OCI-LY1 (cell line): ENCODE measurements around the gene SLC5A11.
"Not testable (repeated sequence)": the region's sequence is repeated elsewhere in the genome, so short reads cannot be mapped to it uniquely, and the experiment has no call there.

Source experiments
- H2AFZ ChIP-seq: fragments of 200-600 bp; sonication (generic), shearing (Covaris generic); 2 replicates; pipeline ENCODE4 v1.6.0; 2014; ENCODE audit warnings: antibody characterized with exemption, mild to moderate bottlenecking, low read length
- H3F3A ChIP-seq: fragments of 200-600 bp; sonication (generic), shearing (Covaris generic); 2 replicates; pipeline ENCODE4 v1.6.0; 2014; ENCODE audit warnings: mild to moderate bottlenecking, antibody characterized with exemption, low read length, moderate library complexity; ENCODE audit not compliant: insufficient read depth
- H3K27ac ChIP-seq: fragments of 200-600 bp; sonication (generic); 2 replicates; pipeline ENCODE4 v1.5.1; 2014; ENCODE audit warnings: low read length, mixed run types, mild to moderate bottlenecking, low read depth; ENCODE audit not compliant: poor library complexity, severe bottlenecking
- H3K27me3 ChIP-seq: fragments of 200-600 bp; sonication (generic); 2 replicates; pipeline ENCODE4 v1.6.0; 2014; ENCODE audit warnings: antibody characterized with exemption, mild to moderate bottlenecking, low read length, moderate library complexity; ENCODE audit not compliant: insufficient read depth
- H3K36me3 ChIP-seq: fragments of 200-600 bp; sonication (generic); 2 replicates; pipeline ENCODE4 v1.6.1; 2014; ENCODE audit warnings: mild to moderate bottlenecking, antibody characterized with exemption, low read length, moderate library complexity, mixed read lengths; ENCODE audit not compliant: insufficient read depth
- H3K4me1 ChIP-seq: fragments of 200-600 bp; sonication (generic); 2 replicates; pipeline ENCODE4 v1.5.1; 2014; ENCODE audit warnings: mild to moderate bottlenecking, low read length, moderate library complexity; ENCODE audit not compliant: insufficient read depth, severe bottlenecking
- H3K4me2 ChIP-seq: fragments of 200-600 bp; sonication (generic), shearing (Covaris generic); 2 replicates; pipeline ENCODE4 v1.6.1; 2014; ENCODE audit warnings: low read length
- H3K4me3 ChIP-seq: fragments of 200-600 bp; sonication (generic); 2 replicates; pipeline ENCODE4 v1.5.1; 2014; ENCODE audit warnings: low read length, low read depth, mild to moderate bottlenecking, mixed read lengths; ENCODE audit not compliant: poor library complexity, severe bottlenecking
- H3K79me2 ChIP-seq: fragments of 200-600 bp; shearing (Covaris generic); 2 replicates; pipeline ENCODE4 v1.6.1; 2016; ENCODE audit warnings: mixed run types, low read length, mixed read lengths; ENCODE audit not compliant: insufficient read depth
- H3K9ac ChIP-seq: fragments of 200-600 bp; sonication (generic), shearing (Covaris generic); 2 replicates; pipeline ENCODE4 v1.6.1; 2014; ENCODE audit warnings: mild to moderate bottlenecking, low read length, mixed read lengths
- H3K9me2 ChIP-seq: fragments of 200-600 bp; sonication (generic), shearing (Covaris generic); 2 replicates; pipeline ENCODE4 v1.6.1; 2014; ENCODE audit warnings: low read depth, mild to moderate bottlenecking, low read length, mixed read lengths
- H3K9me3 ChIP-seq: fragments of 200-600 bp; shearing (Covaris generic); 2 replicates; pipeline ENCODE4 v1.6.1; 2014; ENCODE audit warnings: low read length, mixed read lengths
- H4K20me1 ChIP-seq: fragments of 200-600 bp; sonication (generic), shearing (Covaris generic); 2 replicates; pipeline ENCODE4 v1.6.0; 2016; ENCODE audit warnings: mild to moderate bottlenecking, low read length; ENCODE audit not compliant: insufficient read depth
- EZH2 ChIP-seq: fragments of 200-600 bp; sonication (generic), shearing (Covaris generic); IDR thresholded peaks from 2 replicates; pipeline ENCODE4 v1.8.0; 2017; ENCODE audit warnings: borderline replicate concordance, mixed run types, mild to moderate bottlenecking, antibody characterized with exemption, low read length, moderate library complexity, mixed read lengths
- TF ChIP-seq, protein P1 (sequence below): fragments of 200-600 bp; sonication (generic), shearing (Covaris generic); IDR thresholded peaks from 2 replicates; pipeline ENCODE4 v1.5.1; 2017; ENCODE audit warnings: mild to moderate bottlenecking, antibody characterized with exemption, low read length, moderate library complexity, mixed read lengths

The SLC5A11 gene

GRCh38 chr16:24805484-24805883 lies 40.3 kb upstream of the SLC5A11 start:
- no peak overlapping the region for H2AFZ ChIP-seq
- no peak overlapping the region for H3K9ac ChIP-seq
- TF ChIP-seq EZH2 = no peak
- TF ChIP-seq, protein P1, sequence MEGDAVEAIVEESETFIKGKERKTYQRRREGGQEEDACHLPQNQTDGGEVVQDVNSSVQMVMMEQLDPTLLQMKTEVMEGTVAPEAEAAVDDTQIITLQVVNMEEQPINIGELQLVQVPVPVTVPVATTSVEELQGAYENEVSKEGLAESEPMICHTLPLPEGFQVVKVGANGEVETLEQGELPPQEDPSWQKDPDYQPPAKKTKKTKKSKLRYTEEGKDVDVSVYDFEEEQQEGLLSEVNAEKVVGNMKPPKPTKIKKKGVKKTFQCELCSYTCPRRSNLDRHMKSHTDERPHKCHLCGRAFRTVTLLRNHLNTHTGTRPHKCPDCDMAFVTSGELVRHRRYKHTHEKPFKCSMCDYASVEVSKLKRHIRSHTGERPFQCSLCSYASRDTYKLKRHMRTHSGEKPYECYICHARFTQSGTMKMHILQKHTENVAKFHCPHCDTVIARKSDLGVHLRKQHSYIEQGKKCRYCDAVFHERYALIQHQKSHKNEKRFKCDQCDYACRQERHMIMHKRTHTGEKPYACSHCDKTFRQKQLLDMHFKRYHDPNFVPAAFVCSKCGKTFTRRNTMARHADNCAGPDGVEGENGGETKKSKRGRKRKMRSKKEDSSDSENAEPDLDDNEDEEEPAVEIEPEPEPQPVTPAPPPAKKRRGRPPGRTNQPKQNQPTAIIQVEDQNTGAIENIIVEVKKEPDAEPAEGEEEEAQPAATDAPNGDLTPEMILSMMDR = no peak
- H3K4me3 ChIP-seq = no peak overlapping the region
- peaks cover 95% of the 10 kb centered on the region for H3K36me3 ChIP-seq
- no peak overlapping the region for H3K27ac ChIP-seq
- no peaks in the 10 kb centered on the region for H3K9me3 ChIP-seq
- no peaks in the 10 kb centered on the region for H3K27me3 ChIP-seq
- H3K9me2 ChIP-seq = no peaks in the 10 kb centered on the region
- H3K4me2 ChIP-seq = no peak overlapping the region
- H3F3A ChIP-seq = no peaks in the 10 kb centered on the region
- no peaks in the 10 kb centered on the region for H3K4me1 ChIP-seq
- no peaks in the 10 kb centered on the region for H3K79me2 ChIP-seq
- H4K20me1 ChIP-seq = no peaks in the 10 kb centered on the region

DNA sequence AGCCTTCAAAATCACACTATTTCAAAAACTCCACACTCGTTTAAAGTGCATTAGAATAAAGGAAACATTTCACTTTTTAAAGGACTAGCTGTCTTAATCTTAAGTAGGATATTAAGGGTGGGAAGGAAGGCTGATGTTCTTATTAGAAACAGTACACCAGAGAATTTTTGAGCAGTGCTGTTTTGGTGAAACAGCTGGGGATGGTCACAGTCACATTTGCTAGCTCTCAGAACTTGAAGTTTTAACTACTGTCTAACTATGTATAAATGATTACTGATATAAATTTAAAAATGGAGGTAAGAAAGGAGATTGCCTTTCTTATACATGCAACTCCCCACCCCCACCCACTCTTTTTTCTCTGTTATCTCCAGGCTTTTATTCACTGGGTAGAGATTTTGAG lies 38.5 kb upstream of the SLC5A11 start:
- Histone ChIP-seq H4K20me1 (no peaks in the 10 kb centered on the region), H3K79me2 (no peaks in the 10 kb centered on the region), H3K4me1 (no peaks in the 10 kb centered on the region), H3K9me2 (no peaks in the 10 kb centered on the region), H3K4me2 (no peak overlapping the region), H3K9ac (no peak overlapping the region), H3K4me3 (no peak overlapping the region), H3K36me3 (peaks cover 92% of the 10 kb centered on the region), H2AFZ (no peak overlapping the region), H3K27me3 (no peaks in the 10 kb centered on the region), H3K9me3 (no peaks in the 10 kb centered on the region), H3F3A (no peaks in the 10 kb centered on the region; the same call in 1 of the 2 replicates), H3K27ac (no peak overlapping the region)
- no peak for TF ChIP-seq EZH2
- TF ChIP-seq, protein P1 = no peak

GRCh38 chr16:24810951-24811843 lies 34.6 kb upstream of the SLC5A11 start:
- H3K27ac ChIP-seq = no peak overlapping the region
- H3F3A ChIP-seq = no peaks in the 10 kb centered on the region; the same call in 1 of the 2 replicates
- no peaks in the 10 kb centered on the region for H3K27me3 ChIP-seq
- TF ChIP-seq, protein P1 = no peak
- no peak for TF ChIP-seq EZH2
- no peak overlapping the region for H3K9ac ChIP-seq
- no peaks in the 10 kb centered on the region for H3K79me2 ChIP-seq
- no peak overlapping the region for H3K4me2 ChIP-seq
- no peaks in the 10 kb centered on the region for H3K4me1 ChIP-seq
- H2AFZ ChIP-seq = no peak overlapping the region
- no peaks in the 10 kb centered on the region for H3K9me2 ChIP-seq
- no peak overlapping the region for H3K4me3 ChIP-seq
- no peaks in the 10 kb centered on the region for H4K20me1 ChIP-seq
- H3K9me3 ChIP-seq = no peaks in the 10 kb centered on the region
- peaks cover 93% of the 10 kb centered on the region for H3K36me3 ChIP-seq

DNA sequence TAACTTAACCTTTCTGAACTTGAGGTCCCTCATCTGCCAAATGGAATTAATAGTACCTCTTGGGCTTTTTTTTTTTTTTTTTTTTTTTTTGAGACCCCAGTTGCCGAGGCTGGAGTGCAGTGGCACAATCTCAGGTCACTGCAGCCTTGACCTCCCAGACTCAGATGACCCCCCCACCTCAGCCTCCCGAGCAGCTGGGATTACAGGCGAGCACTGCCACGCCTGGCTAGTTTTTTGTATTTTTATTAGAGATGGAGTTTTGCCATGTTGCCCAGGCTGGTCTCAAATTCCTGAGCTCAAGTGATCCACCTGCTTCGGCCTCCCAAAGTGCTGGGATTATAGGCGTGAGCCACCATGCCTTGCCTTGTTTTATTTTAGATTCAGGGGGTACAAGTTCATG lies 33.0 kb upstream of the SLC5A11 start:
- not testable (repeated sequence) for H3K4me1 ChIP-seq, H3K27me3 ChIP-seq, H3K9ac ChIP-seq, H3K79me2 ChIP-seq, H3K27ac ChIP-seq, H3F3A ChIP-seq, H3K9me3 ChIP-seq, H3K4me2 ChIP-seq, H3K9me2 ChIP-seq, H3K4me3 ChIP-seq, H4K20me1 ChIP-seq, H2AFZ ChIP-seq
- H3K36me3 ChIP-seq = peaks cover 92% of the 10 kb centered on the region
